ENCODE results near the gene GLRA2.
A peak's percentile ranks its signal among the peaks of the same experiment; 100 is the strongest.

Gene GLRA2

GRCh38 chrX:14505648-14506047 lies 23.7 kb upstream of the GLRA2 start:
- H3K4me3 ChIP-seq (ENCODE audit: low read length): no peak overlapping the region
- no peak for TF ChIP-seq CTCF (conservative IDR thresholded peaks at IDR 0.05; ENCODE audit: low read length)
- DNase-seq (ENCODE audit: low read depth): no peak

- DNase-seq (ENCODE audit: low read depth): no peak
- TF ChIP-seq CTCF (conservative IDR thresholded peaks at IDR 0.05; ENCODE audit: low read length): no peak
- H3K4me3 ChIP-seq (ENCODE audit: low read length): no peak overlapping the region
Observed at GRCh38 chrX:14506866-14507265, 22.5 kb upstream of the GLRA2 start.

GRCh38 chrX:14508025-14508690 lies 21.2 kb upstream of the GLRA2 start:
- H3K4me3 ChIP-seq (ENCODE audit: low read length): no peak overlapping the region
- no peak for TF ChIP-seq CTCF (conservative IDR thresholded peaks at IDR 0.05; ENCODE audit: low read length)
- no peak for DNase-seq (ENCODE audit: low read depth)

GRCh38 chrX:14509325-14510057 lies 19.8 kb upstream of the GLRA2 start:
- no peak for DNase-seq (ENCODE audit: low read depth)
- TF ChIP-seq CTCF (conservative IDR thresholded peaks at IDR 0.05; ENCODE audit: low read length): no peak
- no peak overlapping the region for H3K4me3 ChIP-seq (ENCODE audit: low read length)

- peak; percentile 45 for DNase-seq (ENCODE audit: low read depth)
- TF ChIP-seq CTCF (conservative IDR thresholded peaks at IDR 0.05; ENCODE audit: low read length): peak; percentile 49
- peak overlapping the region; percentile 48 for H3K4me3 ChIP-seq (ENCODE audit: low read length)
Observed at GRCh38 chrX:14528629-14529289, 577 bp upstream of the GLRA2 start.

- DNase-seq (ENCODE audit: low read depth): no peak
- no peak for TF ChIP-seq CTCF (conservative IDR thresholded peaks at IDR 0.05; ENCODE audit: low read length)
- H3K4me3 ChIP-seq (ENCODE audit: low read length): no peak overlapping the region
Observed at GRCh38 chrX:14533867-14534266, 4.5 kb downstream of the GLRA2 start.

Data from AG10803 (cell line).